H1 (cell line): ENCODE results near the gene PM20D1. TPM values are rescaled to one million over a fixed set of nuclear protein-coding genes. Genes with fewer than 3 reads are reported as not detected.

Source experiments
- CHD2 ChIP-seq: IDR thresholded peaks from 2 replicates; pipeline ENCODE4 v1.6.1; 2012; ENCODE audit warnings: low read length, improper control_type of control experiment
- CREB1 ChIP-seq: IDR thresholded peaks from 2 replicates; pipeline ENCODE4 v1.6.1; 2012; ENCODE audit warnings: inconsistent platforms
- GABPA ChIP-seq: IDR thresholded peaks from 2 replicates; pipeline ENCODE4 v1.6.1; 2011; ENCODE audit warnings: mild to moderate bottlenecking, low read length, moderate library complexity, borderline replicate concordance; ENCODE audit not compliant: insufficient read depth
- KDM5A ChIP-seq: fragments of 200-600 bp; IDR thresholded peaks from 2 replicates; pipeline ENCODE4 v1.7.1; 2012; ENCODE audit warnings: mild to moderate bottlenecking, low read length, inconsistent platforms, mixed read lengths
- NANOG ChIP-seq: IDR thresholded peaks from 2 replicates; pipeline ENCODE4 v1.6.1; 2011; ENCODE audit warnings: low read length, low read depth, mild to moderate bottlenecking, inconsistent platforms; ENCODE audit not compliant: insufficient read depth, poor library complexity, severe bottlenecking
- TCF12 ChIP-seq: IDR thresholded peaks from 2 replicates; pipeline ENCODE4 v1.6.1; 2011; ENCODE audit warnings: low read depth, mild to moderate bottlenecking, low read length
- polyA plus RNA-seq, 7 experiments: library from polyadenylated mRNA; depleted of rRNA in 3 of 7; stranded (reverse) in 5 of 7; unstranded in 2 of 7; fragments of >200 nt in 5 of 7; fragments of 200-250 nt in 2 of 7; gene quantifications; 1 replicate in 5 of 7; 2 replicates in 1 of 7; 4 replicates in 1 of 7; pipeline versions ENCODE4 v1.2.1 to v1.2.3, GENCODE V29; 2011 to 2013; ENCODE audit warnings: missing spikeins in 2 of 7, mixed read lengths in 2 of 7
- total RNA-seq: library from RNA; stranded (reverse); fragmentation: NEBNext Ultra II Directional; extraction: Animal tissue kit (Norgen Biotek cat#: 25700); gene quantifications from 2 replicates; pipeline ENCODE4 v1.2.1, GENCODE V29; 2021

The PM20D1 gene
- total and polyA plus RNA-seq, 2 of the 8 experiments (the other 6 are each of a cell fraction or from before 2014, with no cell fraction given): 0.05 TPM; not detected in 1

- TF ChIP-seq CHD2 (no peak), CREB1 (no peak), TCF12 (no peak), KDM5A (no peak), NANOG (no peak), GABPA (no peak)
- TF ChIP-seq, all 59 proteins: peak for 0
These were observed 38.3 kb downstream of the PM20D1 start (continued) for GRCh38 chr1:205811660-205812059.
